ENCODE measurements around the gene MAML2.
"Not testable (repeated sequence)": the region's sequence is repeated elsewhere in the genome, so short reads cannot be mapped to it uniquely, and the experiment has no call there.

The MAML2 gene

GRCh38 chr11:96288915-96289314 is 54.1 kb downstream of the MAML2 start:
- no peak for DNase-seq

DNA sequence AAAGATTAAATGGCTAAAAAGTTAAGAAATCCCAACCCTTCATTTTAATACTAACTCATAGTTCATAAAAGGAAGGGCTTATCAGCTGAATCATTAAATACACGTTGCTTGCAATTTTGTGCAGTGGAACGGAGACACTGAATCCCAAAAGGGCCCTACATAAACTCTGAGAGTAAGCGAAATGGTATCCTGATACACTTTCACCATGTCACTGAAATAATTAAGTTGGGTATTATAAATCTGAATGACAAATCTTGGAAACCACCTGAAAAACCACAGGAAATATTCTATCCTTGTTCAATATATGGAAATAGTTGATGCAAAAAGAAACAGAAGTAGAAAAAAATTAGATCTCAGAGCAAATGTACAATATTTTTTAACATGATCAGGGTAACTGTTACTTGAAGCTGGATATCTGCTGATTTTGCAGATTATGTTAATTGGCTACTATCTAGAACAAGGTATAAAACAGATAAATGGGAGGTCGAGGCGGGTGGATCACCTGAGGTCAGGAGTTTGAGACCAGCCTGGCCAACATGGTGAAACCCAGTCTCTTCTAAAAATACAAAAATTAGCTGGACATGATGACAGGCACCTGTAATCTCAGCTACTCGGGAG is 55.1 kb downstream of the MAML2 start:
- no peak for DNase-seq

DNA sequence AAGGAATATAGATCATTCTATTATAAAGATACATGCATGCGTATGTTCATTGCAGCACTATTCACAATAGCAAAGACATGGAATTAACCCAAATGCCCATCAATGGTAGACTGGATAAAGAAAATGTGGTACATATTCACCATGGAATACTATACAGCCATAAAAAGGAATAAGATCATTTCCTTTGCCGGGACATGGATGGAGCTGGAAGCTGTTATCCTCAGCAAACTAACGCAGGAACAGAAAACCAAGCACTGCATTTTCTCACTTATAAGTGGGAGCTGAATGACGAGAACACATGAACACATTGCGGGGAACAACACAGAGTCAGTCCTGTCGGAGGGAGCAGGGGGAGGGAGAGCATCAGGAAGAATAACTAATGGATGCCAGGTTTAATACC is 57.0 kb downstream of the MAML2 start:
- not testable (repeated sequence) for DNase-seq

GRCh38 chr11:96284917-96285316 is 58.1 kb downstream of the MAML2 start:
- no peak for DNase-seq

GRCh38 chr11:96284401-96284800 is 58.6 kb downstream of the MAML2 start:
- no peak for DNase-seq

DNA sequence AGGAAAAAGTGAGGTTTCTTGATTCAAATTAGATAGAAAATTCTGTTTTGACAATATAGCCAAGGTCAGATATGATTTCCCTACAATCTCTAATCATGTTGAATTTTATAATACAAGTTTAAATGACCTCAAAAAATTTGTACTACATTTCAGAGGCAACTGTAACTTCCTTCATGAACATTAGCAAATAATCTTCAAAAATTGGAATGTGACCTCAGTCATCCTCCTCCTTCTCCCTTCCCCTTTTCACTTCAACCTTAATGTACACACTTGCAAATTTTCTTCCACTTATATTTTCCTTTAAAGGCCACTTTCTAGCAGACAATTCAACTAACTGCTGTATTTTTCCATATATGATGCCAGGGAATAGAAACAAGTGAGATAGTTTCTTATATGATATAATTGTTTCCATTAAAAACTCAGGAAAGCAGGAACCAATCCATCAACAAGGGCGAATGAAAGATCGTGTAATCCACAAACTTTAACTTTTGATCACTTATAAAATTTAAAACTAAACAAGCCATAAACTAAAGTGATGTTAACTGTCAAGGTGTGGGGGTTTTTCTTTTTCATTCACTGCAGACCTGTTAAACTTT is 60.3 kb downstream of the MAML2 start:
- DNase-seq: no peak

- no peak for DNase-seq
Observed at GRCh38 chr11:96280444-96280843, 62.6 kb downstream of the MAML2 start.

DNA sequence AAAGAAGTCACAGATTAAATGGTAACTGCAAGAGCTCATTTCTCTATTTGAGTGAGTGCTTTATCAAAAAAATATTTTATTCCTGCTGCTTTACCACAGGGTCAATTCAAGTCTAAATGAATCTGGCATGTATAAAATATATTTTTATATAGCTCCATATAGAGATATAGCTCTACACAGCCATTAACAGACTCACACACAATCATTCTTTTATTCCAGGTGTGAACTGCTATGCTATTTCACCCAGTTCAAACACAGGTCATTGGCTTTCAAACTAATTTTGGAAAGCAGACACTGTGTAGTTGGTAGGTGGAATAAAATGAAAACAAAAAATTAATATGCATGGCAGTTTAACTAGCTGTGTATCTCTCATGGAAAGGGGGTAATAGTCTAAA is 63.1 kb downstream of the MAML2 start:
- no peak for DNase-seq

DNA sequence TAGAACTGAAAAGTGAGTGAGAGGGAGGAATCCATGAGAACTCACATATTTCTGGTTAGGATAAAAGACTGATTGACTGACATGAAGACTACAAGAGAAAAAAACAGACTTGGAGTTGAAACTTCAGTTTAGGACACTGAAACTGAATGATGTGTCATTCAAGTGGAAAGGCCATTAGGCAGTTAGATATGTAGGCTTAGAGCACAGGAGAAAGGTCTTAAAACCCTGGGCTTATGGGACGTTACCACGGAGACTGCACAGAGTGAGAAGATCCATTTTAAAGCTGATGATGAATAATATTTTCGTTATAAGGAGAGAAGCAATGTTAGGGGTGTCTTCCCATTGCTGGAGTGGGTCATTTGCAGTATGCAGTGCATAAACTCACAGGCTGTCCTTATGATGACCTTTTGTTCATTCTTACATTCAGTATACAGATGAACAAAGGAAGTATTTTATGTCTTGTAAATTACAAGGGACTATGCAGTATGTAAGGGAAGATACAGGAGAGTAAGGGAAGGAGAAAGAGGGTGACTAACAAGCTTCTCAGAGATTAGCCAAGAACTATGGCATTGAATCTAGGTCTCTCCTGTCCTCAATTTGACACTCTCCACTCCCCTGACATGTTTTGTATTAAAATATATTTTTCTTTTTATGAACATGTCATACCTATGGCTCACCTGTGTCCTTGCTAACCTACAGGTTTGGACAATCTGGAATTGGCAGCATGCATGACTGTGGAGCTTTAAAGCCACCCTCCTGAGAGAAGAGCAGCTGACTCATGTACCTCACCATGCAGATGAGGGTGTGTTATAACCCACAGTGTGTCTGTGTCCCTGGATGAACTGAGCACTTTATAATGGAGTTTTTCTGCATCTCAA is 63.7 kb downstream of the MAML2 start:
- no peak for DNase-seq

DNA sequence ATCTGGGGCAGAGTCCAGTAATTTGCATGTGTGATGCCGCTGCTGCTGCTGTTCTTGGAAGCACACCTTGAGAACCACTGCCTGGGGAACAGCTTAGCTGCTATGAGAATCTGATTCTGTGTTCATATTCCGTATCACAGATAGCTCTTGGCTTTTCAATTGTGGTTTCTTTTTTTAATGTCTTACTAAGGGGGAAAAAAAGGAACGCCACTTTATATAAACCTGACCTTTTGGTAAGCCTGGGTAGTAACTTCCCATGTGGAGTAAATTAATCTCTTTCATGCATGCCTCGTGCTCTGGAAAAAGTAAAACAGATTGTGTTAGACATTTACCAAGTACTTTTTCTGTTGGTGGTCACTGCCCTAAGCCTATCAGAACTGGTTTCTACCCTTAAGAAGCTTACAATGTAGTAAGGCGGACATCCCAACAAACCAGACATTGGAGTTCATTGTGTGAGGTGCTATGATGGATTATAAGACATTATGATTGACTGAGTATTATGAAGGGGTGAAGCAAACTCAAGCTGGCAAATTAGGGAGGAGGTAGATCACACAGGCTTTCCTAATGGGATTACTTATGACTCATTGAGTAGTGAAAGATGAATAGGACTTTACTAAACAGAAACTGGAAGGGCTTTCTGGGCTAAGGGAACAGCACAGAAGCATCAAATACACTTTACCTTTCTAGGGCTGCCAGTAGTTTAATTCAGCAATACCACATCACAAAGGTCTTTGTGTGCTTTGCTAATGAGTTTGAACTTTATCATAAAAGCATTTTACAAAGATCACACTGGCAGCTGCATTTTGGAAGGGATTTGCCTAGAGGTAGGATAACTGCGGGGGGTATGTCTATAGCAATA is 64.7 kb downstream of the MAML2 start:
- no peak for DNase-seq

- DNase-seq: no peak
Observed at GRCh38 chr11:96277696-96278038, 65.3 kb downstream of the MAML2 start.

DNA sequence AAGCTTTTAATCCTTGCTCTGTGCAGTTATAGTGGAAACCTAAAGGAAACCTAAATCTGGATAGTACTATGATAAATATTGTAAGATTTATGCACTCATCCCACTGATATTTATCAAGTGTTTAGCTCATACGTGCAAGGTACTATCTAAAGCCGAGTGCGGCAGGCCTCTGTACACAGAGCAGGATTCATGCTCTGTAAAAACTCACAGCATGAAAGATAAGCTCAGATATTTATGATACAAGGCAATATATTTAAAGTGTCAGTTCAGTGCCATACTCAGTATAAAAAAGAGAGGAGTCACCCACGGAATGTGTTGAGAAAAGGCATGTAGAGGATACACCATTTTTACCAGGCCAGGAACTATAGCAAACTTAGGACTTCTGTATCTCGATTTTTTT is 66.2 kb downstream of the MAML2 start:
- DNase-seq: no peak

DNA sequence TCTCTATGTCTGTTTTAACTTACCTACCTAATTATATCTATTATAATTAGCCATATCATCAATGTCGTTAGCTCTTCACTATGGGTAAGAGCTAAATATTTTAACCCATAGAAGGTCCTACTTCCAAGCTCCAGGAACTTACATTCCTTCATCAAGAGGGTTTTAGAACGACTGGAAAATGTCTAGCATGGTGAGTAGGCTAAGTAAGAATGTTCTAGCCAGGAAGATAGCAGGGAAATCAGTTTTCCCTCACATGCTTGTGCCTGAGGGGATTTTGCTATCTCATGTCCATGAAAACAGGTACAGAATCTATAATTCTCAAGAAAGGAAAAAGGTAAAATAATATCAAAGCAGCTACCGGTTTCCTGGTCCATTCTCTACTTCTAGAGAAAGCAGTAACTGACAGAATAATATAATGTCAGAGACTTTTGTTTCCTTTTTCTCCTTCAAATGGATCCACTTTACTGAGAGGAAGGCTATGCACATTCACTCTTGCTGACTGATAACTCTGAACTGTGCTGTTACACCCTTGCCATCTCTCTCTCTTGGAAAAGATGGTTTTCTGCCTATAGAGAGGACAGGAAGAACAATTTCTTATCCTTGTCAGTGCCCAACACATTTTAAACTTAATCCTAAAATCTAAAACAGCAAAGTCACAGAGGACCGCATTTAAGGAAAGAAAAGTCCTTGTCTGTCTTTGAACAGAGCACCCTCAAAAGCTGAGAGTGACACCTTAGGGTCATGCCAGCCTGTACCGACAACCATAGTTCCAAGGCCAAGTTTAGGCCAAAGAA is 67.0 kb downstream of the MAML2 start:
- DNase-seq: no peak

DNA sequence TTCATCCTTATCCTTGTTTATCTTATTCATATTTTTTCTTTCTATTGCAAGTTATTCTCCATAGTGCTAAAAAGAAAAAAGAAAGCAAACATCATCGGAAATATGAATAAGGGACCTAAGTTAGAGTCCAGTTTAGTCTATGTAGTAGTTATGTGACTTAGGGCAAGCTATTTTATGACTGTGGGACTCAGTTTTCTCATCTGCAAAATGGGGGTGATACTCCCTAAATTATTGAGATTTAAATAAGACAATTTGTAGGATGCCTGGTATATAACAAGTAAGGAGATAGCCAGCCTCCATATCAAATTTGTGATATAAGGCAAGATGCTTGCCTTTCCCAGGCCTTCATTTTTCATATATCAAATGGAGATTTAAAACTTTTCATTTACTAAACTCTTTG is 69.5 kb downstream of the MAML2 start:
- no peak for DNase-seq

- no peak for DNase-seq
Observed at GRCh38 chr11:96272529-96273222, 70.3 kb downstream of the MAML2 start.

DNA sequence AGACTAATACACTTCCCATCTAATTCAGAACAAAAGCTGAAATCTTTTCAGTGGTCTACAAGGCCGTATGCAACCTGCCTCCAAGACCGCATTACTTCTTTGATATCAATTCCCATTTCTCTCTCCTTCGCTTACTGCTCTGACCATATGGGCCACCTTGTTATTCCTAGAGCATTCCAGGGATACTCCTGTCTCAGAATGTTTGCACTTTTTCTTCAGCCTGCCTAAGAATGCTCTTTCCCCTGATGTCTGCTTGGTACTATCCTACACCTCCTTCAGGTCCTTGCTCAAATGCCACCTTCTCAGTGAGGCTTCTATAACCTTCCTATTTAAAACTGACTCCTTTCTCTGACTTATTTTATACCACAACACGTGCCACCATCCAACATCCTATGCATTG is 71.2 kb downstream of the MAML2 start:
- DNase-seq: no peak

- DNase-seq: not testable (repeated sequence)
Observed at GRCh38 chr11:96271352-96271751, 71.6 kb downstream of the MAML2 start.

DNA sequence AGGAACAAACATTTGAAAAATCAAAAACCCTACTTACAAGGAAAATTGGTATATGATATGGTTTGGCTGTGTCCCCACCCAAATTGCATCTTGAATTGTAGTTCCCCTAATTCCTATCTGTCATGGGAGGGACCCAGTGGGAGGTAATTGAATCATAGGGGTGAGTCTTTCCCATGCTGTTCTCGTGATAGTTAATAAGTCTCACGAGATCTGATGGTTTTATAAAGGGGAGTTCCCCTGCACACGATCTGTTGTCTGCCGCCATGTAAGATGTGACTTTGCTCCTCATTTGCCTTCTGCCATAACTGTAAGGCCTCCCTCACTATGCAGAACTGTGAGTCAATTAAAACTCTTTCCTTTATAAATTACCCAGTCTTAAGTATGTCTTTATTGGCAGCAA is 74.5 kb downstream of the MAML2 start:
- not testable (repeated sequence) for DNase-seq

DNA sequence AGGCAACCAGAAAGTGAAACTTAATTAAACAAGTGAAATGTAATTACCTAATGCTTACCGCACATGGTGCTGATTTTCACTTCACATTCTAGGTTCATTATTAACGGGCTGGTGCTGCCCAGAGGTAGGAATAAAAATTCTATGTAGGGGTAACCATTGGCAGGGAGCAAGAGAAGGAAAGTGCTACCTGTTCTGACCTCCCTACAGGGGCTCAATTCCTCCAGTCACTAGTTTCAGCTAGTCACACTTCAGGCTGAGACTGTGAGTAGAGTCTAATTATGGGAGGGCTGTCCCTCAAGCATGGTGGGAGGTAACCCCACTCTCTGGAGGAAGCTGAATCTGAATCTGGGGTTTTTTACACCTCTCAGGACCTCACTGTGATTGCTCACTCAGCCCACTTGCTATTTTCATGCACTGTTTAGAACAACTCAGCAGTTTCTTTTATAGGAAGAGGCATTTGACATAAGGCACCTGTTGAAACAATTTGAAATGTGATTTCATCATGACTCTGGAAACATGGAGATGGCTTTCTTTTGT is 75.4 kb downstream of the MAML2 start:
- no peak for DNase-seq

DNA sequence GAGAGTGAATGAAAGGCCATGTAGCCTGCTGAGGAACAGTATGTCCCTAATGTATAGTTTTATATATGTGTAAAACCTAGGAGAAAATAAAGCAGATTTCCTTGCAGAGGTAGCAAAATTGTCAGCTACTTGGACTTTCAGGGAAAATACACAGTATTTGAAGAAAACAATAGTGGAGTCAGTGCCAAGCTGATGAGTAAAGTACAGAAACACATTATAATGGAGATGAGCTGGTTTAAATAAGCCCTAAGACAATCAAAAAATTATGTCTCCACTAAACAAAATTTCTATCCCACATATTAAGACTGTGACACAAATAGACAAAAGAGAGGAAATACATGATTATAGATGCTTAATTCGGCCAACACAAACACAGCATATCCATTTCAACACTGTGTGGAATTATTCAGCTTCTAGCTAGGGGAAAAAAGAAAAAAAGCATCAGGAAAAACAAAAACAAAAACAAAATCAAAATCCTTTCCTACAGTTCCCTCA is 75.9 kb downstream of the MAML2 start:
- no peak for DNase-seq

DNA sequence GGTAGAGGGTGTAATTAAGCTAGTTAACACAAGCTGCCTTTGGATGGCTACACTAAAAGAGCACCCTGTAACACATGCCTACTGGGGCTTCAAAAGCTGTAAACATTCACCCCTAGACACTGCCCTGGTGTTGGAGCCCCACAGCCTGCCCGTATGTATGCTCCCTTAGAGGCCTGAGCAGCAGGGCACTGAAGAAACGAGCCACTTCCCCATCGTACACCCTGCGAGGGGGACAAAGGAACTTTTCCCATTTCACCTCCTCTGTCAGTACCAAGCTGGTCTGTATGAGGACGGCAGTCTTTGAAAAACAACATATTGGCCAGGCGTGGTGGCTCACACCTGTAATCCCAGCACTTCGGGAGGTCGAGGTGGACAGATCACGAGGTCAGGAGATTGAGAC is 77.0 kb downstream of the MAML2 start:
- DNase-seq: no peak

Data from NCI-H1105 treated with DMSO at 0.1 percent for 48 hours (cell line).